Epidermal melanocyte (primary cell): ENCODE data around the gene TSPO2.

ENCODE experiments used
- DNase-seq: peaks from one replicate; pipeline ENCODE4 v3.0.0; 2011; ENCODE audit warnings: low spot score; ENCODE audit not compliant: insufficient read length

Gene TSPO2

DNA sequence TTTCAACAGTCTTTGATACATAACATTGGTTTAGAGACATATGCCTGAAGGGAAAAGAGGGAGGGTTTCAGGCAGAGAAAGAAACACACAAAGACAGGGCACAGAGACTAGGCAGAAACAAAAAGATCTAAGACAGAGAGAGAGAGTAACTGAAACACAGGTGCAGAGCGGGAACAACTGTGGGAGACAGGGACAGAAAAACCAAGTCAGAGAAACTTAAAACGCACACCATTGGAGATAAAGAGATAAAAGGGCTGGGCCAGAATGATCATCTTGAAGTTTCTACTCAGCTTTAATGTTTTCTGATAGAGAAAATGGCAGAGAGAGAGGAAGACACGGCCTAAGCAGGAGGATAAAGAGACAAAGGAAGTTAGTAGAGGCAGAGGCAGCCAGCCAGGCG is 15.0 kb upstream of the TSPO2 start:
- DNase-seq, result no peak

DNA sequence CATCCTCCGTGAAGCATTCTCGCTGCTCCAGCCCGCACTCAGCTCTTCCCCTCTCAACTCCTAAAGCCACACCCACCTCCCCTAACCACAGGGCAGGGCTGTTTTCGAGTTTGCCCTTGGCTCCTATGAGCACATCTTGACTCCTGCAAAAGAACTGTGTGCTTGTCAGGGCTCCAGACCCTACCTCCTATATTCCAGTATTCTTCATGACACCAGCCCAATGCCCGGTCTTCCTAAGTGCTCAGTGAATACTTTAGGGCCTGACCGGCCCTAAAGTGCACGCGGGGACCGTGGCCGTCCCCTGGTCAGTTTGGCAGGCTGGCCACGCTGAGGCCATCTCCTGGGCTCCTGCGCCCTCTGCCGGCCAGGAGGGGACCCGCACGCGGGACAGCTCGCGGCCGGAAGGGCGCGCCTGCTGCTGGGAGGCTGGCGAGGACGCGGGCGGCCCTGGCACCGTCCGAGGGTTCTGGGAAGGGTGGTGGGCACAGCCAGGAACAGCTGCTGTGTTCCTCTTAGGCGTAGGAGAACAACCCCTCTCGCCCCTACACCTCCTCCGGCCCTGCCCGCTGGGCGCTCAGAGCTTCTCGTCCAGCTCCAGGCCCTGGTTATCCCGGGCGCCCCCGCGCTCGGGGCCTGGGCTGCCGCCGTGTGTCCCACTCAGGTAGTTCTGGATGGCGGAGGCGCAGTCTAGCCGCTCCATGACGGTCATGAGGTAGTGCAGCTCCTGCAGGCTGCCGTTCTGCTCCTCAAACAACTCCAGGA is 14.3 kb upstream of the TSPO2 start:
- DNase-seq, result peak; percentile 80

- DNase-seq, result no peak
Measured at GRCh38 chr6:41028561-41029412, 13.5 kb upstream of the TSPO2 start.

GRCh38 chr6:41032830-41033229 is 9.4 kb upstream of the TSPO2 start:
- no peak for DNase-seq

DNA sequence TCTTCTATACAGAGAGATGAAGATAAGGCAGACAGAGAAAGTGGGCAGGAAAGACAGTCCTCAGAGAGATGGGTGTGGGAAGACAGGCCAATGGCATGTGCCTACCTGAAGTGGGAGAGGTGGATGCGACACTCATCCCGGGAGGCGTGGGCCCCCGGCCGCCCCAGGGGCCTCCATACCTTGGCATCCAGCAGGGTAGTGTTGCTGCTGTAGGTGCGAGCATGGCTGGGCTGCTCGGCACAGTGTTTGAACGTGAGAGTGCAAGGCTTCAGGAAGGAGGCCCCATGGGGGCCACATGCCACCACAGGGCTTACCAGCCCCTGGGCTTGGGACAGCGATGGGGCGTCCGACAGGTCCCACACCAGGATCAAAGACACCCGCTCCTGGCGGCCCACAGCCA is 8.5 kb upstream of the TSPO2 start:
- no peak for DNase-seq

DNA sequence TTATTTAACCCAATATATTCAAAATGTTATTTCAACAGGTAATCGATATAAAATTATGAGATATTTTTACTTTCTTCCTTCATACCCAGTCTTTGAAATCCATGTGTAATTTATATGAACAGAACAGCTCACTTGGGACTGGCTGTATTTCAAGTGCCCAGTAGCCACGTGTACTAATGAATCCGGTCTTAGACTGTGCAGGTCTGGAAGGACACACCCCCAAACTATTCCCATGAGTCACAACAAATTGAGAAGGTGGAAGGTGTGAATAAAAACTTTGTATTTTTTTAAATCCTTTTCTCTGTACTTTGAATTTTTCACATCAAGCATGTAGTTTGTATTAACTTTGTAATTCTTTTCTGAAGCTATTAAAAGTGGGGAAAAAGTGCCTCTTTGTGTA is 6.1 kb upstream of the TSPO2 start:
- no peak for DNase-seq

DNA sequence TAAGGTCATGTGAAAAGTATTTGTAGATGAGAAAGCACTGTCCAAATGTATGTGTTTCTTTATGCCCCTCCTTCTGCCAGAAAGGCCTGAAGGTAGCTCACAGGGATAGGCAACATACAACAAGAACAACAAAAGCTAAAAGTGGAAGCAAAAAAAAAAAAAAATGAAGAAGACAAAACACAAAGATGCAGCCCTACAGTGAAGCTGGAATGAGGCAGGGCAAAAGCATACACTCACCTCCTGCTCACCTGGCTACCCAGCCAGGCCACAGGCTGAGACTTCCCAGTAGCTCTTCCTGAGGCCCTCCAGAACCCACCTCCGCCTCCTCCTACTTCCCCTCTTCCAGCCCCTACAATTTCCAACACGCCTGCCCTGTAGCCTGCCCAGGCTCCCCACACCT is 5.7 kb upstream of the TSPO2 start:
- no peak for DNase-seq

DNA sequence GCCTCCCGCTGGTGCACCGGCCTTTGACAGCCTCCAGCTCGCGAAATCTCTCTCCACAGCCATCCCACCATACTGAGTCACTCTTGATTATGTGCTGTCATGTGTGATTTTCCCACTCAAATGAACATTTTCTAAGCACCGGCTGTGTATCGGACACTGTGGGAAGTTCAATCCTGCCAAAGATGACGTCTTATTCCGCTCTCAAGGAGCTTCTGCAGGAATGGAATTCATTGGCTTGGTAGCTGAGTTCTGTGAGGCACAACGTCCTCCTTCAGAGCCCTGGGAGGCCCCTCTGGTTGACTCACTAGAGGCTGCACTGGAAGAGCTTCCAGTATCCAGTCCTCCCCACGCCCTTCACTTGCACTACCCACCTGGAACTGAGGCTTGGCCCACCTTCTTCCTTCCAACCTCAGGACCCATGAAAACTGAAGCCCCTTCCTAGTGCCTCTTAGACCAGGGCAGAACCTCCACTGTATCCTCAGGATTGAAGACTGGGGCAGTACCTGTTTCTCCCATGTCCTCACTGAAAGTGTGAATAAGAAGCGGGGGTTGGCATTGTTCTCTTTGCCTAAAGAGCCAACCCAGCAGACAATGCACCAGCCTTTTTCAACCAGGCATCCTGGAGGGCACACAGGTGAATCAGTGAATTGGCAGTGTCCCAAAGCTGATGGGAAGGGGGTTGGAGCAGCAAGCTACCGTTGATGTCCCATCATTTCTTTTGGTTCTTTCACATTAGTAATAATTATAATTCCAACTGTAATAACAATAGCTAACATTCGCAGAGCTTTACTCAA is 5.0 kb upstream of the TSPO2 start:
- no peak for DNase-seq

DNA sequence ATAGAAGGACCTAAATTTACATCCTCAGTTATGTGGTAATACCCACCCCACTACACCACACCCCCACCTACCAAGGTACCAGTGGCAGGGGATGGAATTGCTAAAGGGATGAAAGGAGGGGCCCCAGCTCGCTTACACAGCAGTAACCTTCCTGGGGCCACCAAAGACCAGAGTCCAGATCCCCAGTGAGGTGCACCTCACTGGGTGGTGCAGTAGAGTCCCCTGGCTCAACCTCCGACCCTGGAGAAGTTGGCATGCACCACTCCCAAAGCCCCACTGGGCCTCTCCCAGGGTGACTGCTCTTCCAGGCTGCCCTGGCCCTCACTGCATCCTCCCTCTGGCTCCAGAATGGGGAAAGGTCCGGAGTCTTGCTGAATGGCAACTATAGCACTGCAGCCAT is 4.1 kb upstream of the TSPO2 start:
- DNase-seq, result no peak

DNA sequence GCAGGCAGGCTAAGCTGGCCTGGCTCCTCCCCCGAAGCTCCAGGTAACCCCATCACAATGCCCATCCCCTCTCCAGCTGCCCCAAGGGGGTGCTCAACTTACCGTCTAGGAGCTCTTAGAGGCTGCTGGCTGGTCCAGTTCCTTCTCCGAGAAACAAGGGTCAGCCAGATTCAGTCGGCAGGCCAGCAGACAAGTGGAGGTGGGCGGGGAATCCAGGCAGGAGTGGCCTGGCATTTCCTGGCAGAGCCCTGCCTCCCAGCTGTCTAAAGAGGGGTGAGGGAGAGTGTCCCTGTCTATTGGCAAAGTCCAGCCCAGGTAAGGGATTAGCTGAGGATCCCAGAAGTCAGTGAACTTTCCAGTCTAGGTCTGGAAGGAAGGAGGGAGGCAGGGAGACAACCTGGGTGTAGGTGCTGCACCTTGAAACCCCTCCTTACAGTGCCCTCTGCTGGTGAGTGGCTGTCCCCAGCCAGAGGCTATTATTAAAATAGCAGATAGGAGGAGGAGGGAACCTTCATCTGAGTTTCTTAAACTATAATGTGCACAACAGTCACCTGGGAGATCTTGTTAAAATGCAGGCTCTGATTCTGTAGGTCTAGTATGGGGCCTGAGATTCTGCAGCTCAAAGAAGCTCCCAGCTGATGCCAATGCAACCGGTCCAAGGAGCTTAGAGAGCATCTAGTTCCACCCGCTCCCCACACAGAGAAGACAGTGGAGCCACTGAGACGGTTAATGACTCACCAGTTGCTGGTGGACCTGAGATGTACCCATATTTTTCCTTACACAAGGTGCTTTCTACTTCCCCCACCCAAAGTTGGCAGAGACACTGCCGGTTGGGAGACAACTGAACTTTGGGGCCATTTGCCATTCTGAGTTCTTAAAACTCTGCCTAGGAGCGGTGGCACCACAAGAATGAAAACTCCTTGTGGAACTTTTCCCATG is 2.9 kb upstream of the TSPO2 start, which contains the start of gene UNC5CL:
Gene UNC5CL (minus strand): TSS at position 162 of the 939 bp plus-strand sequence. CDS start 4,147 bp downstream, outside the sequence.
- DNase-seq, result no peak

DNA sequence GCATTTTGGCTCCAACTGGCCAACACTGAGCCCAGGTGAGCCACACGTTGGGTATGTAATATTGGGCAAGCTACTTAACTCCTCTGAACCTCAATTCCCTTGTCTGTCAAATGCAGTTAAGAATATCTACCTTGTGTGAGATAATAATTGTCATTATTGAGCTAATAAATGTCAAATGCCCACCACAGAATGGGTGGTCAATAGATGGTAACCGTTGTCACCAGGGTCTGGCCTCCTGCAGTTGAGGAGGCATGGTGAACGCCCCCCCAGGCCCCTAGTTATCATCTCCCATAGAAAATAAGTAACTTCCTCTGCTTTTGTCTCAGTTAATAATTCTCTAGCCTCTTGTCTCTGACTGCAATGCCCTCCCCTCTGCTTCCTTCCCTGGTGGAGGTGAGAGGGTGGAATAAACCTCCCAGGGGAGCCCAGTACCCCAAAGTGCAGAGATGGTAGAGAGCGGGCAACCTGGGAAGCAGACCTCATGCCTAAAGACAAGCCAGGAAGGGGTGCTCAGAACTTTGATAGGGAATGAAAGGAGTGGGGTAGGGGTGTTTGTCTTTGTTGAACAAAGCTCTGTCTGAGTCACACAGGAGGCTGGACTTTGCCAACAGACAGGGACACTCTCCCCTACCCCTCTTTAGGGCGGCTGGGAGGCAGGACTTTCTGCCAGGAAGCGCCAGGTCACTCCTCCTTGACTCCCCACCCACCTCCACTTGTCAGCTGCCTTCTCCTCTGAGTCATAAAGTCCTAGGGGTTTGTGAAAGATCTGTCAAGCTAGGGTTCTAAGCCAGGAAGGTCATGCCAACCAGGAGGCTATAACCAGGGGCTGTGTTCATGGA is 1.9 kb upstream of the TSPO2 start:
- no peak for DNase-seq

GRCh38 chr6:41040940-41041536 is 1.2 kb upstream of the TSPO2 start:
- DNase-seq, result no peak

GRCh38 chr6:41043151-41043550 is 884 bp downstream of the TSPO2 start:
- no peak for DNase-seq

- no peak for DNase-seq
Measured at GRCh38 chr6:41045664-41046063, 3.4 kb downstream of the TSPO2 start.

GRCh38 chr6:41046084-41046483 is 3.8 kb downstream of the TSPO2 start:
- no peak for DNase-seq

GRCh38 chr6:41047306-41047705 is 5.0 kb downstream of the TSPO2 start:
- DNase-seq, result no peak

- DNase-seq, result no peak
Measured at GRCh38 chr6:41047745-41048732, 5.8 kb downstream of the TSPO2 start.

DNA sequence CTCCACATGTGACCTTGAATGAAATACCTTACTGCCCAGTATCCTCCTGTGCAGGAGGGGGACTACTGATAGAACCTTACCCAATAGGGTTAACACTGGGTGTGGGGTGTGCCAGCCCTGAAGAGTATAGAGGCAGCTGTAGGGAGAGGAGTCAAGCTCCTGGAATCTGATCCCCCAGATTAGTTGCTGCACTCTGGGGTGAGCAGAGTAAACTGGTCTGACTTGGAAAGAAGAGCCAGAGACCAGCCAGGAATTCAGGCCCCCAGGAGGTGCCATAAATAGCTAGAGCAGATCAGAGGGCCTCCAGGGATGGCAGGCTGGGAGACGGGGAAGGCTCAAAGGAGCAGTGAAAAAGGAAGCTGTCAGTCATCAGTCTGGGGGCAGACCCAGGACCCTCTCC is 7.3 kb downstream of the TSPO2 start:
- no peak for DNase-seq
